ENCODE data around the gene SLAMF1. TPM values are rescaled to one million over a fixed set of nuclear protein-coding genes. Genes with fewer than 3 reads are reported as not detected.

The SLAMF1 gene
- total RNA-seq, 1 donor from 2014 or later, result not detected

GRCh38 chr1:160662910-160663309, 16.1 kb upstream of the SLAMF1 start:
- Mint-ChIP-seq H3K4me3 (no peak overlapping the region), H3K4me1 (peaks cover 2% of the 10 kb centered on the region), H3K27me3 (ENCODE audit: low read depth) (no peaks in the 10 kb centered on the region), H3K36me3 (no peaks in the 10 kb centered on the region), H3K9me3 (peaks cover 22% of the 10 kb centered on the region), H3K27ac (no peak overlapping the region)
- TF ChIP-seq CTCF (IDR thresholded peaks at IDR 0.05; ENCODE audit: unreplicated experiment), result no peak
- DNase-seq (ENCODE audit: low spot score in 2 of 2, unreplicated experiment in 2 of 2), result no peak

GRCh38 chr1:160659566-160659965, 12.7 kb upstream of the SLAMF1 start:
- H3K4me1 Mint-ChIP-seq, result peaks cover 15% of the 10 kb centered on the region
- peaks cover 18% of the 10 kb centered on the region for H3K9me3 Mint-ChIP-seq
- no peaks in the 10 kb centered on the region for H3K36me3 Mint-ChIP-seq
- H3K27ac Mint-ChIP-seq, result no peak overlapping the region
- H3K4me3 Mint-ChIP-seq, result no peak overlapping the region
- TF ChIP-seq CTCF (IDR thresholded peaks at IDR 0.05; ENCODE audit: unreplicated experiment), result no peak
- no peak for DNase-seq (ENCODE audit: low spot score in 2 of 2, unreplicated experiment in 2 of 2)
- H3K27me3 Mint-ChIP-seq (ENCODE audit: low read depth), result no peaks in the 10 kb centered on the region

- TF ChIP-seq CTCF (IDR thresholded peaks at IDR 0.05; ENCODE audit: unreplicated experiment), result no peak
- Mint-ChIP-seq H3K9me3 (peaks cover 18% of the 10 kb centered on the region), H3K36me3 (no peaks in the 10 kb centered on the region), H3K4me1 (peaks cover 15% of the 10 kb centered on the region), H3K27me3 (ENCODE audit: low read depth) (no peaks in the 10 kb centered on the region), H3K4me3 (no peak overlapping the region), H3K27ac (no peak overlapping the region)
- DNase-seq (ENCODE audit: low spot score in 2 of 2, unreplicated experiment in 2 of 2), result no peak
Measured at GRCh38 chr1:160658814-160659193, 12.0 kb upstream of the SLAMF1 start.

GRCh38 chr1:160658162-160658813, 11.4 kb upstream of the SLAMF1 start:
- no peak overlapping the region for H3K4me3 Mint-ChIP-seq
- DNase-seq (ENCODE audit: low spot score in 2 of 2, unreplicated experiment in 2 of 2), result no peak
- peaks cover 16% of the 10 kb centered on the region for H3K4me1 Mint-ChIP-seq
- no peak for TF ChIP-seq CTCF (IDR thresholded peaks at IDR 0.05; ENCODE audit: unreplicated experiment)
- no peak overlapping the region for H3K27ac Mint-ChIP-seq
- no peaks in the 10 kb centered on the region for H3K36me3 Mint-ChIP-seq
- peaks cover 18% of the 10 kb centered on the region for H3K9me3 Mint-ChIP-seq
- no peaks in the 10 kb centered on the region for H3K27me3 Mint-ChIP-seq (ENCODE audit: low read depth)

DNA sequence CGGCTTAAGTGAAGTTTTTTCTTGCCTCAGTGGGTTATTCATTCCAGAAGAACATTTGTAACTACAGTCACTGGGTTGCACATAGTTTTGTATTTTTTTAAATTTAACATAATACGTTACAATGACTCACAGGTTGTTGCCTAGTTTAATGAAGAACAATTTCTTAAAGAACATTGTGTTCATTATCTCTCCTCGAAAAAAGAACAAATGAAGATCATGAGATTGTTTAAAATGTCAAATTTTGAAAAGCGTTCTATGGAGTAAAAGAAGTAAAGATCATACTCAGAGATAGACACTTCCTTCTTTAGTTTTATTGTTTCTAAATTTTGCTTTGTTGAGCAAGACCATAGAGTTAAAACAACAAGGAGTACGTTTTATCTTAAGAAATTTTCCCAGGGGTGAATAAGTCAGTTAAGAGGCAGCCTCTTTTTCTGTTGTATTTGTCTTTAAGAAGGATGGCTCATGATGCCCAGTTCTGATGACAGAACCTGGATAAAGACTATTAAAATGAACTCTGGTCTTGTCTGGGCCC, 10.5 kb upstream of the SLAMF1 start:
- Mint-ChIP-seq H3K27ac (no peak overlapping the region), H3K27me3 (ENCODE audit: low read depth) (no peaks in the 10 kb centered on the region), H3K4me3 (no peak overlapping the region), H3K9me3 (peaks cover 18% of the 10 kb centered on the region), H3K36me3 (no peaks in the 10 kb centered on the region), H3K4me1 (peaks cover 26% of the 10 kb centered on the region)
- DNase-seq (ENCODE audit: low spot score in 2 of 2, unreplicated experiment in 2 of 2), result no peak
- TF ChIP-seq CTCF (IDR thresholded peaks at IDR 0.05; ENCODE audit: unreplicated experiment), result no peak

Data from mesothelial cell of epicardium (in vitro differentiated cells).